Activated CD4-positive, alpha-beta T cell treated with anti-CD3 and anti-CD28 coated beads for 36 hours (primary cell): ENCODE data around the gene FOXN3. TPM values are rescaled to one million over a fixed set of nuclear protein-coding genes. Genes with fewer than 3 reads are reported as not detected.

Source experiments
- ATAC-seq: fragments of 200-7000 bp; cut with Tn5 transposase; one replicate; pipeline ENCODE4 v1.10.0; 2021; ENCODE audit warnings: mild to moderate bottlenecking, moderate library complexity
- CTCF ChIA-PET: fragments of 350-600 bp; sonication (Branson Sonifier 250); formaldehyde crosslinking; loops from one replicate; lab custom pipeline; 2021; ENCODE audit warnings: antibody characterized with exemption; lab: Charles Lee
- POLR2A ChIA-PET: fragments of 350-600 bp; sonication (Branson Sonifier 250); formaldehyde crosslinking; loops from one replicate; lab custom pipeline; 2021; ENCODE audit warnings: antibody characterized with exemption, inconsistent platforms; lab: Charles Lee
- DNase-seq: peaks from one replicate; pipeline ENCODE4 v3.0.0-alpha.2; 2020
- H3K27ac Mint-ChIP-seq: one replicate; pipeline ENCODE4 v1.8.0; 2021; ENCODE audit warnings: mixed read lengths
- H3K27me3 Mint-ChIP-seq: one replicate; pipeline ENCODE4 v1.8.0; 2021; ENCODE audit warnings: mixed read lengths
- H3K36me3 Mint-ChIP-seq: one replicate; pipeline ENCODE4 v1.8.0; 2021; ENCODE audit warnings: low read depth, mixed read lengths
- H3K4me1 Mint-ChIP-seq: one replicate; pipeline ENCODE4 v1.8.0; 2021; ENCODE audit warnings: mixed read lengths
- H3K4me3 Mint-ChIP-seq: one replicate; pipeline ENCODE4 v1.8.0; 2021; ENCODE audit warnings: mild to moderate bottlenecking, moderate library complexity, mixed read lengths
- H3K9me3 Mint-ChIP-seq: one replicate; pipeline ENCODE4 v1.8.0; 2021; ENCODE audit warnings: low read depth, mixed read lengths
- intact Hi-C, 2 experiments: fragments of 100-400 bp; cut with DNase I in 1 of 2; cut with micrococcal nuclease in 1 of 2; formaldehyde crosslinking; loops; one replicate each; pipeline versions ENCODE4 v1.14.2 to v1.15.1; 2022 to 2024; cut with DNase I, micrococcal nuclease
- total RNA-seq, 2 experiments: library from RNA; stranded (reverse); gene quantifications; one replicate each; pipeline ENCODE4 v1.2.3, GENCODE V29; 2021

Gene FOXN3
- total RNA-seq, 2 experiments from 2014 or later = 69.1 to 76.3 TPM

GRCh38 chr14:89409961-89410360 is 7.1 kb downstream of the FOXN3 start:
- H3K4me1 Mint-ChIP-seq = peaks cover 64% of the 10 kb centered on the region
- H3K9me3 Mint-ChIP-seq = no peaks in the 10 kb centered on the region
- peak overlapping the region; percentile 35 for H3K4me3 Mint-ChIP-seq
- no peak for DNase-seq
- ChIA-PET CTCF (interaction anchor here (3.8 kb wide), 1 partner anchor 20 kb away, joined by 11 read pairs; no protein-coding TSS in a partner anchor), POLR2A (no interaction called here)
- no peaks in the 10 kb centered on the region for H3K27me3 Mint-ChIP-seq
- no peak for ATAC-seq
- peaks cover 69% of the 10 kb centered on the region for H3K36me3 Mint-ChIP-seq
- peak overlapping the region; percentile 42 for H3K27ac Mint-ChIP-seq
- intact Hi-C loops = loop anchor here in 1 of 2 experiments (2.0 kb wide), 1 partner anchor 45 kb away; no protein-coding TSS in a partner anchor

DNA sequence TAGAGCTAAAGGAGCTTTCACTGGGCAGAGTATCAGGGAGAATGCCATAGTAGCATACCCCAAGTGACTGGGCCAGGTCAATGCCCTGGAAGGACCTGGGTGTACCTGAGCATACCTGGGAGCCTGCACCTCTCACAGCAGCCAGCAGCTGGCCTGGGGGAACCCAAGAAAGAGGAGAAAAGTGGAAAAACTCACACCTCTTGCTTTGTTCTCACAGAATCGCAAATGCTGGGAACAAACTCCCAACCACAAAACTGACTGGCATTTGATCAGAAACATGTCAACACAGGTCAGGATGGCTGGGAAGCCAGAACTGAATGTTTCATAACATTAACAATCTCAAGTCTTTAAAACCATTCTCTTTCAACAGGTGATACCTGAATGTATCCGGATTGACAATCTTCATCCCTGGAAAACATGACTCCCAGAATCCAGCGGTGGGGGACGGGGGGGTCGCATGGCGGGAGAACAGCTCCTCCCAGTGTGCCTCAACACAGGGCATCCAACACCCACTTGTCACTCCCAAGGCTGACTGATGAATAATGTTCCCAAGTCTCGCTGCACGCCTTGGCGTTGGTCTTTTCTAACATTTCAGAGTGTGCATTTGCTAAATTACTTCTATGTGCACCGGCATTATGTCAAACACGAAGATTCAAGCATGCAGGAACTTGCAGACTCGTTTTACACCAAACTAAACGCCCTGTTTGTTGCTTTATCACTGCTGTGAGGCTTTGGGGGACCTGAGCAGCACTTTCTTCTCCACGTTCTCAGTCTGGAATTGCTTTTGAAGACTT is 7.9 kb downstream of the FOXN3 start:
- intact Hi-C loops = loop anchor here in 1 of 2 experiments (2.0 kb wide), 1 partner anchor 44 kb away; no protein-coding TSS in a partner anchor
- ATAC-seq (no peak), DNase-seq (no peak)
- ChIA-PET CTCF (interaction anchor here (1.1 to 3.8 kb wide), 2 partner anchors 21 to 294 kb away, joined by 3 to 11 read pairs; no protein-coding TSS in a partner anchor), POLR2A (no interaction called here)
- H3K4me3 Mint-ChIP-seq = no peak overlapping the region
- no peaks in the 10 kb centered on the region for H3K9me3 Mint-ChIP-seq
- no peaks in the 10 kb centered on the region for H3K27me3 Mint-ChIP-seq
- no peak overlapping the region for H3K27ac Mint-ChIP-seq
- H3K4me1 Mint-ChIP-seq = peaks cover 64% of the 10 kb centered on the region
- H3K36me3 Mint-ChIP-seq = peaks cover 72% of the 10 kb centered on the region

- peak overlapping the region; percentile 86 for H3K27ac Mint-ChIP-seq
- ChIA-PET CTCF (interaction anchor here (3.8 kb wide), 1 partner anchor 22 kb away, joined by 11 read pairs; no protein-coding TSS in a partner anchor), POLR2A (no interaction called here)
- H3K4me1 Mint-ChIP-seq = peaks cover 67% of the 10 kb centered on the region
- H3K9me3 Mint-ChIP-seq = no peaks in the 10 kb centered on the region
- no peaks in the 10 kb centered on the region for H3K27me3 Mint-ChIP-seq
- ATAC-seq (peak; percentile 79), DNase-seq (no peak)
- peaks cover 74% of the 10 kb centered on the region for H3K36me3 Mint-ChIP-seq
- intact Hi-C loops = loop anchor here in 1 of 2 experiments (2.0 kb wide), 1 partner anchor 43 kb away; no protein-coding TSS in a partner anchor
- H3K4me3 Mint-ChIP-seq = peak overlapping the region; percentile 41
These were observed 9.2 kb downstream of the FOXN3 start for GRCh38 chr14:89407856-89408255.

DNA sequence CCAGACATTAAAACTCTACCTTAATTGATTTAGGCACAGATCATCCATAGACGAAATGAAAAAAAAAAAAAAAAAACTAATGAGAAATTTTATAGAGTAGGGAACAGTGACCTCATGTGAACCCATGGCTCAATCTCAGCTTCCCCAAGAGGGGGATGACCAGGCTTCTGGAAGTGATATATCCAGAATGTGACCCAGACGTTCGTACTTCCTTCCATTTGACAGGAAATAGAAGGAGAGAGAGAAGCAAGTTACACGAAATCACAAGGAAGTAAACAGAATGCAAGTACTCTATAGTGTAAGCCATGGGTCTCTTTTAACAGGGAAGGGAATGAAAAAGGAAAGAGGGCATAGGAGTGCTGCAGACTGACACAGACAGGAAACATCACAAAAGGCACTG is 10.1 kb downstream of the FOXN3 start:
- ChIA-PET CTCF (interaction anchor here (0.9 to 3.8 kb wide), 3 partner anchors 23 to 365 kb away, joined by 3 to 11 read pairs (median 4); no protein-coding TSS in a partner anchor), POLR2A (no interaction called here)
- DNase-seq (no peak), ATAC-seq (no peak)
- Mint-ChIP-seq H3K9me3 (no peaks in the 10 kb centered on the region), H3K4me1 (peaks cover 76% of the 10 kb centered on the region), H3K4me3 (no peak overlapping the region), H3K36me3 (peaks cover 73% of the 10 kb centered on the region), H3K27ac (peak overlapping the region; percentile 86), H3K27me3 (no peaks in the 10 kb centered on the region)
- intact Hi-C loops = no loop called here

- Mint-ChIP-seq H3K27me3 (no peaks in the 10 kb centered on the region), H3K4me3 (no peak overlapping the region), H3K36me3 (peaks cover 74% of the 10 kb centered on the region), H3K9me3 (no peaks in the 10 kb centered on the region), H3K27ac (peak overlapping the region; percentile 52), H3K4me1 (peaks cover 79% of the 10 kb centered on the region)
- POLR2A ChIA-PET = no interaction called here
- ATAC-seq (no peak), DNase-seq (no peak)
- intact Hi-C loops = no loop called here
- CTCF ChIA-PET = interaction anchor here (0.7 to 3.8 kb wide), 4 partner anchors 21 to 366 kb away, joined by 3 to 11 read pairs (median 4); no protein-coding TSS in a partner anchor
These were observed 10.7 kb downstream of the FOXN3 start for GRCh38 chr14:89406361-89406760.

GRCh38 chr14:89405712-89406111 is 11.3 kb downstream of the FOXN3 start:
- H3K27ac Mint-ChIP-seq = no peak overlapping the region
- DNase-seq (no peak), ATAC-seq (no peak)
- no peaks in the 10 kb centered on the region for H3K27me3 Mint-ChIP-seq
- no peak overlapping the region for H3K4me3 Mint-ChIP-seq
- ChIA-PET CTCF (interaction anchor here (0.6 to 1.0 kb wide), 4 partner anchors 20 to 423 kb away, joined by 3 to 4 read pairs (median 3); no protein-coding TSS in a partner anchor), POLR2A (no interaction called here)
- peaks cover 70% of the 10 kb centered on the region for H3K36me3 Mint-ChIP-seq
- peaks cover 75% of the 10 kb centered on the region for H3K4me1 Mint-ChIP-seq
- no peaks in the 10 kb centered on the region for H3K9me3 Mint-ChIP-seq
- intact Hi-C loops = no loop called here

- peaks cover 57% of the 10 kb centered on the region for H3K36me3 Mint-ChIP-seq
- no peak overlapping the region for H3K27ac Mint-ChIP-seq
- H3K4me3 Mint-ChIP-seq = no peak overlapping the region
- ATAC-seq = no peak
- H3K9me3 Mint-ChIP-seq = no peaks in the 10 kb centered on the region
- POLR2A ChIA-PET = no interaction called here
- DNase-seq = no peak
- H3K27me3 Mint-ChIP-seq = no peaks in the 10 kb centered on the region
- peaks cover 66% of the 10 kb centered on the region for H3K4me1 Mint-ChIP-seq
- intact Hi-C loops = no loop called here
- CTCF ChIA-PET = interaction anchor here (0.6 to 1.1 kb wide), 2 partner anchors 101 to 368 kb away, joined by 3 read pairs; no protein-coding TSS in a partner anchor
These were observed 14.7 kb downstream of the FOXN3 start for GRCh38 chr14:89402363-89402762.

DNA sequence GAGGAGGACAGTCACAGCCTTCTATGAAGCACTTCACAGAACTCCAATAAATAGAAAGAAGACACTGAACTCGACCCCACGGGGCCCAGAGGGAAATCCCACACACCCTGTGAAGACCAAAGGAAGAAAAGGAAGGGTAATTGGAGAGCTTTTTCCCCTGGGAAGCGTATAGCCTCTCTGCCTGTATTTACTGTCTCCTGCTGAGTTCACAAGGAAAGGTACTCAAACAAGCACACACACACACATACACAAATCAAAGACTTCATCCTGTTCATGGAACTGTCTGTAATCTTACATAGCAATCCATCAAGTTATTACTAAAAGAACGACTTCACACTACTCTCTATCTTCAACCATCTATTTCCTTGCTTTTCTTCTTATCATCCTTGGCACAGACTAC is 15.3 kb downstream of the FOXN3 start:
- H3K27me3 Mint-ChIP-seq = no peaks in the 10 kb centered on the region
- ATAC-seq (no peak), DNase-seq (no peak)
- H3K27ac Mint-ChIP-seq = no peak overlapping the region
- POLR2A ChIA-PET = no interaction called here
- H3K9me3 Mint-ChIP-seq = no peaks in the 10 kb centered on the region
- peaks cover 60% of the 10 kb centered on the region for H3K4me1 Mint-ChIP-seq
- H3K4me3 Mint-ChIP-seq = no peak overlapping the region
- intact Hi-C loops = no loop called here
- H3K36me3 Mint-ChIP-seq = peaks cover 52% of the 10 kb centered on the region
- CTCF ChIA-PET = interaction anchor here (0.8 to 1.1 kb wide), 2 partner anchors 15 to 152 kb away, joined by 3 to 4 read pairs; no protein-coding TSS in a partner anchor

- Mint-ChIP-seq H3K4me3 (no peak overlapping the region), H3K27me3 (no peaks in the 10 kb centered on the region), H3K36me3 (peaks cover 48% of the 10 kb centered on the region), H3K27ac (no peak overlapping the region), H3K9me3 (no peaks in the 10 kb centered on the region), H3K4me1 (peaks cover 57% of the 10 kb centered on the region)
- ATAC-seq (no peak), DNase-seq (no peak)
- ChIA-PET CTCF (interaction anchor here (0.6 to 1.1 kb wide), 3 partner anchors 14 to 151 kb away, joined by 3 to 4 read pairs (median 3); no protein-coding TSS in a partner anchor), POLR2A (no interaction called here)
- intact Hi-C loops = no loop called here
These were observed 15.8 kb downstream of the FOXN3 start for GRCh38 chr14:89401241-89401640.

- Mint-ChIP-seq H3K9me3 (no peaks in the 10 kb centered on the region), H3K27ac (no peak overlapping the region), H3K4me1 (peaks cover 61% of the 10 kb centered on the region), H3K36me3 (peaks cover 49% of the 10 kb centered on the region), H3K27me3 (no peaks in the 10 kb centered on the region), H3K4me3 (no peak overlapping the region)
- ChIA-PET CTCF (interaction anchor here (0.6 kb wide), 1 partner anchor 16 kb away, joined by 3 read pairs; no protein-coding TSS in a partner anchor), POLR2A (no interaction called here)
- ATAC-seq (no peak), DNase-seq (no peak)
- intact Hi-C loops = no loop called here
These were observed 16.5 kb downstream of the FOXN3 start for GRCh38 chr14:89400529-89400928.

- ChIA-PET CTCF (interaction anchor here (0.6 to 1.0 kb wide), 2 partner anchors 60 to 258 kb away, joined by 3 to 4 read pairs; no protein-coding TSS in a partner anchor), POLR2A (interaction anchor here (0.6 kb wide), 1 partner anchor 24 kb away, joined by 3 read pairs; no protein-coding TSS in a partner anchor)
- Mint-ChIP-seq H3K4me1 (peaks cover 62% of the 10 kb centered on the region), H3K4me3 (no peak overlapping the region), H3K27me3 (no peaks in the 10 kb centered on the region), H3K27ac (peak overlapping the region; percentile 33), H3K9me3 (no peaks in the 10 kb centered on the region), H3K36me3 (peaks cover 43% of the 10 kb centered on the region)
- DNase-seq = peak; percentile 17
- intact Hi-C loops = no loop called here
- ATAC-seq = peak; percentile 49
These were observed 17.4 kb downstream of the FOXN3 start for GRCh38 chr14:89399594-89400068.
